Measurements from ENCODE around the gene TIMM17B. TPM values are rescaled to one million over a fixed set of nuclear protein-coding genes. Genes with fewer than 3 reads are reported as not detected.

Gene TIMM17B
- total RNA-seq, 4 donors from 2014 or later, result 4.1 to 29.5 (median 17.2) TPM

DNA sequence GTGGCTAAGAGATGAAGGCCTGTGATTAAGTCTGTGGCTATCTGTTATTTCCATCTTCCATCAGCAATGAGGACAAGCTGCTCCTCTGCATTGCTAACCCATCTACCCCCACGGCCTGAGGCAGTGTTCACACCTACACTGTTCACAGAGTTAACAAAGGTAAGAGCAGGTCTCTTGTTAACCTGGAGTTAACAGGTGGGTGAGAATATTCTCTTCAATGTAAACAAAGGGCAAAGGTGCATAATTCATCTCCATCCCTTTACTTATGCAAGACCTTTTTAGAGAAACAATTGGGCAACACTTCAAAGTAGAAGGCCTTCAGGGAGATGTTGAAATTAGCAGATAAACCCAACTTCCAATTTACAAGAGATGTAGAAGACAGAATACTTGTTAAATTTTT lies 11.0 kb upstream of the TIMM17B start:
- intact Hi-C loops (cut with DNase I; ENCODE audit: low total_unique reads), result no loop called here
- TF ChIP-seq POLR2A (IDR thresholded peaks at IDR 0.05), result no peak
- TF ChIP-seq, protein P1, sequence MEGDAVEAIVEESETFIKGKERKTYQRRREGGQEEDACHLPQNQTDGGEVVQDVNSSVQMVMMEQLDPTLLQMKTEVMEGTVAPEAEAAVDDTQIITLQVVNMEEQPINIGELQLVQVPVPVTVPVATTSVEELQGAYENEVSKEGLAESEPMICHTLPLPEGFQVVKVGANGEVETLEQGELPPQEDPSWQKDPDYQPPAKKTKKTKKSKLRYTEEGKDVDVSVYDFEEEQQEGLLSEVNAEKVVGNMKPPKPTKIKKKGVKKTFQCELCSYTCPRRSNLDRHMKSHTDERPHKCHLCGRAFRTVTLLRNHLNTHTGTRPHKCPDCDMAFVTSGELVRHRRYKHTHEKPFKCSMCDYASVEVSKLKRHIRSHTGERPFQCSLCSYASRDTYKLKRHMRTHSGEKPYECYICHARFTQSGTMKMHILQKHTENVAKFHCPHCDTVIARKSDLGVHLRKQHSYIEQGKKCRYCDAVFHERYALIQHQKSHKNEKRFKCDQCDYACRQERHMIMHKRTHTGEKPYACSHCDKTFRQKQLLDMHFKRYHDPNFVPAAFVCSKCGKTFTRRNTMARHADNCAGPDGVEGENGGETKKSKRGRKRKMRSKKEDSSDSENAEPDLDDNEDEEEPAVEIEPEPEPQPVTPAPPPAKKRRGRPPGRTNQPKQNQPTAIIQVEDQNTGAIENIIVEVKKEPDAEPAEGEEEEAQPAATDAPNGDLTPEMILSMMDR (IDR thresholded peaks at IDR 0.05), result no peak
- no peak overlapping the region for H3K4me3 ChIP-seq
- no peak overlapping the region for H3K27ac ChIP-seq
- H3K4me1 ChIP-seq, result no peaks in the 10 kb centered on the region
- no peaks in the 10 kb centered on the region for H3K27me3 ChIP-seq
- no peaks in the 10 kb centered on the region for H3K9me3 ChIP-seq
- no peak for DNase-seq
- H3K36me3 ChIP-seq, result no peaks in the 10 kb centered on the region

DNA sequence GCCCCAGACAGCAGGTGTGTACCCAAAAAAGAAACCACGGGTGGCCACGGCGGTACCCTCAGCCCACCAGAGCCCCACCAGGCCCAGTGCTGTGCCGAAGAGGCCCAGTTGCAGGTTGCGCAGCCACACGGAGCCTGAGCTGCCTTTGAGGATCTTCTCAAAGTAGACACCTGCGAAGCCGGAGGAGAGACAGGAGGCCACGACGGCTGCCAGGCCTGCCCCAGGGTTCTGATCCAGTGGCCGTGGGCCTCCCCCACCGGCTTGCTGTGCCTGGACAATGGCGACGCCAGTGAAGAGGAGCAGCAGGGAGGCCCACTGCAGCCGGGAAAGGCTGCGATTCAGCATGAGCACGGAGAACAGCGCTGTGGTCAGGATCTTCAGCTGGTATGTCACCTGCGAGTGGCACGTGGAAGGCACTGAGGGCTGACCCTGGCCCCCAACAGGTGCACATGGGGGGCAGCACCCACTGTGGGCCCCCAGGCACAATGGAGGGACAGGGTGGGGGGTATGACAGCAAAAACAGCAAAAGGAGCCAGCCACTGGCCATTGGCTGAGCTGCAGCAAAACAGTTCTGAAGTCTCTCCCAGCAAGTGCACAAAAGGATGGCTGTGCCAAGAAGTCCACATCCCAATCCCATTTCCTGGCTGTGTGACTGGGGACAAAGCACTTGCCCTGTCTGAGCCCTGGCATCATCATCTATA lies 7.7 kb upstream of the TIMM17B start:
- no peaks in the 10 kb centered on the region for H3K4me1 ChIP-seq
- no peaks in the 10 kb centered on the region for H3K36me3 ChIP-seq
- no peak overlapping the region for H3K27ac ChIP-seq
- H3K27me3 ChIP-seq, result no peaks in the 10 kb centered on the region
- no peak overlapping the region for H3K4me3 ChIP-seq
- H3K9me3 ChIP-seq, result no peaks in the 10 kb centered on the region
- TF ChIP-seq, protein P1 (IDR thresholded peaks at IDR 0.05), result no peak
- no peak for TF ChIP-seq POLR2A (IDR thresholded peaks at IDR 0.05)
- intact Hi-C loops (cut with DNase I; ENCODE audit: low total_unique reads), result no loop called here
- DNase-seq, result no peak

DNA sequence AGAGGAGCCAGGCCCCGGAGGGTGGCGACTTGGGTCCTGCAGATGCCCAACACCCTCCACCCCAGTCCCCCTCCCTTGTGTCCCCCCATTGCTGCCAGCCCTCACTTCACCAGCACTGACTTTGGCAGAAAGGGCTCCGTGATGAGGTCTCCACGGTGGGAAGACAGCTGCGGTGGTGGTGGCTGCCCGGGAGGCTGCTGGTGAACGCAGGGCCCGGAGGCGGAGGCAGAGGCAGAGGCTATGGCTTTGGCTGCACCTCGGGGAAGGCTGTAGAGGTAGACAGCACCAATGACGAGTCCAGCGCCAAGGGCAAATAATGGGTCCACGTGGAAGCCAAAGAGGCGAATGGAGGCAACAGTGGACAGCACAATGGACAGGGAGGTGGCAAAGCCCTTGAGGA lies 7.1 kb upstream of the TIMM17B start:
- Histone ChIP-seq H3K27me3 (no peaks in the 10 kb centered on the region), H3K9me3 (no peaks in the 10 kb centered on the region), H3K4me3 (no peak overlapping the region), H3K27ac (no peak overlapping the region), H3K4me1 (no peaks in the 10 kb centered on the region), H3K36me3 (no peaks in the 10 kb centered on the region)
- TF ChIP-seq POLR2A (IDR thresholded peaks at IDR 0.05), result no peak
- TF ChIP-seq, protein P1 (IDR thresholded peaks at IDR 0.05), result no peak
- intact Hi-C loops (cut with DNase I; ENCODE audit: low total_unique reads), result no loop called here
- no peak for DNase-seq

DNA sequence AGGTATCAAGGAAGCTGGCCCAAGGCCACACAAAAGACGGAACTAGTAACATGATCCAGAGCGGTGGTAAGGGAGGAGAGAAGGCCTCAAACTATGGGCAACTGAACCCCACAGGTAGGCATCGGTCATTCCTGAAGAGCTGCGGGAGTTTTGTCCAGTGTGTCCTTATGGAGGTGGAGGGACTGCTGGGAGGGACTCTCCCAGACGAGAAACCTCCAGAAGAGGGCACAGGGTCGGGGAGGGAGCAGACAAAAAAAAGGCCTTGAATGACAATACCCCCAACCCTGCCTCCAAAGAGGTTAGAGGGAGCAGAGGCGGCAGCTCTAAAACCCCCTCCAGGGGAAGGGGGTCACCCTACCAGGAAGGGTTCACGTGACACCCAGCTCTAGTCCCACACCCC lies 6.6 kb upstream of the TIMM17B start:
- Histone ChIP-seq H3K4me3 (no peak overlapping the region), H3K9me3 (no peaks in the 10 kb centered on the region), H3K36me3 (no peaks in the 10 kb centered on the region), H3K4me1 (no peaks in the 10 kb centered on the region), H3K27ac (no peak overlapping the region), H3K27me3 (no peaks in the 10 kb centered on the region)
- intact Hi-C loops (cut with DNase I; ENCODE audit: low total_unique reads), result no loop called here
- no peak for DNase-seq
- no peak for TF ChIP-seq POLR2A (IDR thresholded peaks at IDR 0.05)
- TF ChIP-seq, protein P1 (IDR thresholded peaks at IDR 0.05), result no peak

DNA sequence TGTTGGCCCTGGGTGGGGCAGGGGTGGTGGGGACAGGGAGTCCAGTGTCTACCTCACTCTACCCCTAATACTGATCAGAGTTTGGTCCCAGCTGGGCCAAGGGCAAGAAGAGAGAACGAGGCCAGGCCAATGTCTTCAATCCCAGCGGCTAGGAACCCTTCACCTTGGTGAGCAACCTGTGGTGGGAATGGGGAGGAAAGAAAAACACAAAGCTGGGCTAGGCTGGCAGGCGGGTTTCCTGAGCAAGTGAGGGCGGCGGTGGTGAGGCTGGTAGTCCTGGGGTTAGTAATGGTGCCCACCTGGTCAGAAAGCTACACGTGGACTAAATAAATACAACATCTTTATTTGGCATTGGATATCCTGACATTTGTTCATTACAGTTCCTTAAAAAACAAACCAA lies 5.7 kb upstream of the TIMM17B start:
- intact Hi-C loops (cut with DNase I; ENCODE audit: low total_unique reads), result no loop called here
- TF ChIP-seq, protein P1 (IDR thresholded peaks at IDR 0.05), result no peak
- no peak for TF ChIP-seq POLR2A (IDR thresholded peaks at IDR 0.05)
- Histone ChIP-seq H3K4me3 (no peak overlapping the region), H3K27ac (no peak overlapping the region), H3K36me3 (no peaks in the 10 kb centered on the region), H3K4me1 (no peaks in the 10 kb centered on the region), H3K27me3 (no peaks in the 10 kb centered on the region), H3K9me3 (no peaks in the 10 kb centered on the region)
- DNase-seq, result no peak
